Measurements from ENCODE around the gene MORN1.
A peak's percentile ranks its signal among the peaks of the same experiment; 100 is the strongest.

The MORN1 gene

DNA sequence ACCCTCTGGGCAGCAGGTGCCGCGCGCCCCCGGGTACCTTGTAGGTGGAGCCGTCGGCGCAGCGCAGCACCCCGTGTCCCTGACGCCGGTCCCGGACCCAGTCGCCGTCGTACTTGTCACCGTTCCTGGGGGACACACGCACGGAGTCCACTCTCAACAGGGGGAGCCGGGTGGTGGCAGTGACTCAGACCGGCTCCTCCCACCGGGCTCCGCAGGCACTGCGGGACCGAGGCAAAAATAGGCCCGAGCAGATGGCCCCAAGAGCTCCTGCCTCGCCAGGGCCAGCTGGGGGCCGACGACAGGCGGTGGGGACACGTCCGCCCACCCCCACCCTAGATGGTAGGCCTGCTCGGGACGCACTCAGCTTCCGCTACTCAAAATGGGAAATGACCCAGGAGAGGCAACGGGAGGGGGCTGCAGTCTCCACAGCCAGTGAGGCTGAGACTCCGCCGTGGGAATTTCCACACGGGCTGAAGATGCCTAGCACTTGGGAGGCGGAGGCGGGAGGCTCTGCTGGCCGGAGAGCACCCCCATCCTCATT lies 6.3 kb downstream of the MORN1 start:
- no peak for DNase-seq

DNA sequence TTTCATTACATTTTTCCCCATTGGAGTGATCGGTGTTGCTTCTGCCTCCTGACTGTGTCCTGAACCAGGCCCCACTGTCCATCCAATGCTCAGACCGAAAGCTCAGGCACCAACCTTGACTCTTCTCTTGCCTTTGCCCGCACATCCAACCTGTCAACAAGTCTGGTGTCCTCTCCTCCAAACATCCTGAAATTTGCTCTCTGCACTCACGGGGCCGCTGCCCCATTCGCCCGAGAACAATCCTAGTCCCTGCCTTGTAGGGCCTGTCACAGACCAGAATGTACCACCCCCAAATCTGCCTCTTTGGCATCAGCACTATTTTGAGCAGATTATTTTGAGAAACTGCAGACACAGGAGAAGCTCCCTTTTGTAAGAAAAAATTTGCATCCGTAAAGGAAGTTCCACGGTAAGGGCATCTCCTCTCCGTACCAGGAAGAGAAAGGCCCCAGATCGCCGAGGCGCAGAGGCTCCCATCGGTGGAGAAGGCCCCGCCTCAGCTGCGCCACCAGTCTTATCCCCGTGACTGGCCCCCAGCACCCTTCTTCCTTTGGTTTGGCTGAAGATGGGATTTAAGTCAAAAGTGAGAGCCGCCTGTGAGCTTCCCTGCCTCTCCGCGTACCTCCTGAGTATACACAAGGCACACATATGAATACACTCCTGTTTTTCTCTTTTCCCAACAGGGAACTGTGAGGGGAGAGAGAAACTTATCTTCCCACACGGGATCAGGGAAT lies 7.1 kb downstream of the MORN1 start:
- no peak for DNase-seq

GRCh38 chr1:2383576-2383975 lies 7.8 kb downstream of the MORN1 start:
- DNase-seq: no peak

DNA sequence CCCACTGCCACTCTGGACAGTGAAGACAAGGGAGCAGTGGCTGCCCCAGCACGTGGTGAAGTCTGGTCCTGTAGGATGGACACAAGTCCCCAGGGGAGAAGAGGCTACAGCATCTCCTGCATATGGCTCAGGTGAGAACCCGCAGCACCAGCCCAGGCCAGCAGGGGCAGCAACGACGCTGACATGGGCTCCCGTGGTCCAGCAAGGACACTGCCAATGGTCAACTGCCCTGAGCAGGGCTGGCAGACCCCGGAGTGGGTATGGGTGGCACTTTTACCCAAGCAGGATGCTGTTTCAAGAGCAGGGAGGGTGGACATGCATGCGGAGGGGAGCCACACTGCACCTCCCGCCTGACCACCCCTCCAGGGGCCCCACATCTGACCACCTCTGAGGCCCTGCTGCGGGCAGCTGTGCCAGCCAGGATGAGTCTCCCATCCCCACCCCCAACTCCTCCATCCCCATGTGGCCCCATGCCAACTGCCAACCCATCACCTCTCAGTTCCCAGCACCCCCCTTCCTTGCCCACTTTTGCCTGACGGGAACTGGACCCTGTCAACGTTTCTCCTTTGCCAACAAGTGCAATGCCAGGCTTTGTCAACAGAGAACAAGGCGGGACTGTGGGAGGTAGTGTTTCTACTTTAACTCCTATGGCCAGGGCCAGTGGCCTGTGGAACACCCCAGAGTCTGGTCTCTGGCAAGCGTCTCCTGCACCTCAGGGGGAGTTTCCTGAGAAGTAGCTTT lies 8.6 kb downstream of the MORN1 start:
- DNase-seq: no peak

- DNase-seq: peak; percentile 84
These were observed 9.4 kb downstream of the MORN1 start for GRCh38 chr1:2381741-2382620.

GRCh38 chr1:2380816-2381591 lies 10.3 kb downstream of the MORN1 start:
- no peak for DNase-seq

DNA sequence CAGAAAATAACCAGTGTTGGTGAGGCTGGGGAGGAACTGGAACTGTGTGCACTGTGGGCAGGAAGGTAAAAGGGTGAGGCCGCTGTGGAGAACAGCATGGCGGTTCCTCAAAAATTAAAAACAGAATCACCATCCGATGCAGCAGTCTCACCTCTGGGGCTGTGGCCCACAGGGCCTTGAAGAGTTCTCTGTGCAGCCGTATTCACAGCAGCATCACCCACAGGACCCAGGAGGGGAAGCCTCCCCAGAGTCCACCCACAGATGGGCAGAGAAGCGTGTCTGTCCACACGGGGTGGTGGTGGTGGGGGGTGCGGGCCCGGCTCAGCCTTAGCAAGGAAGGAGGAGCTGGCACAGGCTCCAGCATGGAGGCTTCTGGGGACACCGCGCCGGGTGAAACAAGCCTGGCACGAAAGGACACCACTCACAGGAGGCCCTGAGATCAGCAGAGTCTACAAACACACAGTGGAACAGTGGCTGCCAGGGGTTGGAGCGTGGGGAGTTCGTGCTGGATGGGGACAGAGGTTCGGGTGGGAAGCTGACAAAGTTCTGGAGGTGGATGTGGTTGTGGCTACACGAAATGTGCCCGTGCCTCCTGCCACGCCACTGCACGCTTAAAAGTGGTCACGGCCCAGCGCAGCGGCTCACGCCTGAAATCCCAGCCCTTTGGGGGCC lies 11.5 kb downstream of the MORN1 start:
- no peak for DNase-seq

- no peak for DNase-seq
These were observed 12.2 kb downstream of the MORN1 start for GRCh38 chr1:2378956-2379732.

DNA sequence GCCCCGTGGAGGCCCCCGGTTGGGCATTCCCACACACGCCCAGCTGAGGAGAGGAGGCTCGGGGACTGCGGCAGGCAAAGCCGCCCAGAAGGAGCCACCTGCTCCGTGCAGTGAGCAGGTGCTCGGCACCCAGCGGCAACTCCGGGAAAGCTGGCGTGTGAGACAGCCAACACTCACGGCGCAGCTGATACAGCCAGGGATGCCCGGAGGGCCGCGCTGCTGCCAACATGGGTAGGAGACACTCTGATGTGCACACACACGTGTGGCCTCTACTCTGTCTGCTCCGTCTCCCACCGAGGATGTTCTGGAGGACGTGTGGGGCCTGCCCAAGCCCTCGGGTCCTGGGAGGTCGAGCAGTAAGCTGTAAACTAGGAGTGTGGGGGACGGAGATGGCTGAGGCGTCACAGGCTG lies 12.9 kb downstream of the MORN1 start:
- DNase-seq: no peak

- no peak for DNase-seq
These were observed 13.5 kb downstream of the MORN1 start for GRCh38 chr1:2377751-2378440.

DNA sequence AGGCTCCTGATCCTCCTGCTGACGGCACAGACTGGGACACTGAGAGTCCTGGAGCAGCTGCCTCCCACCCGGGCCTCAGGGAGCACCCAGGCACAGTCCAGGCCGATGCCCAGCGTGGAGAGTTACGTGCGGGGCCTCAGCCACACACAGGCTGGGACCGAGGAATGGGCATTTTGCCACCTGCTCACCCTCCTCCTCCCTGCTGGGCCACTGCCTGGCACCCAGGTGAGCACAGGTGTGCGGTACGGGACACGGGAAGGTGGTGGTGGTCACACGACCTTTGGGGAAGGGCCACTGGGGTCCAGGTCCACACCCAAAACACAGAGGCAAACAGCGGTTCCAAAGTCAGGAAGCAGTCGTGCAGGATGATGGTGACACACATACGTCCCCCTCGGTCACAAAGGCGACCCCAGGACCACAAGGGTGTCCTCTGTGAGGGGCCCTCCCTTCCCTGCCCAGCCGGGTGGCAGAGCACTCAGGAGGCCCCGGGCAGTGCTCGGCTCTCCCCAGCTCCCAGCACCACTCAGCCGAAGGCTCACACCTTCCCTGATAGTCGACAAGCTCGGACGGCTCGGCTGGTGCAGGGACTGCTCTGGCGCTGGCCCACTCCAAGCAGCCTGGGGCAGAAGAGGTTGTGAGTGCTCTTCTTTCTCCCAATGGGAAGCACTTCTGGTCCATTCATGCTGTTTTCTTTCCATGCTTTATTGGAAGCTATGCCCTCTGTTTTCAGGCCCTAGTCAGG lies 14.3 kb downstream of the MORN1 start:
- no peak for DNase-seq

DNA sequence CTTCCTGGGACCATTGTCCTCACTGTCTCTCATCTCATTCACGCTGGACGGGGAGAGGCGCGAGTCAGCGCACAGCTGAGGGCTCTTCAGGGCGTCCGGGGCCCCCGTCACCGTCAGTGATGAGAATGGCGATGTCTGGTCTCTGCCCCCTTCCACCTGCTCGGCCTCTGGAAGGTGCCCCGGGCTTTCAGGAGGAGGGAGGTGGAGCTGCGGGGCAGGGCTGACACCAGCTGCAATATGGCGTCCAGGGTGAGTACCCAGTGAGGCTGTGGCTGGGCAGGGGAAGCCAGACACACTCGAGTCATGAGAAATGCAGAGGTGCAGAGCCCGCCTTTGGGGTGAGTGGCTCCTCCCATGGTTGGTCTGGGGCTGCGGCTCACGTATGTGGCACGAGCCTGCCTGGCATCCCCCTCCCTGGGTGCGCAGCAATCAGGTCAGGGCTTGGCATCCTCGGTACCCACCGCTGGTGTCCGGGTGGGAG lies 15.1 kb downstream of the MORN1 start:
- no peak for DNase-seq

GRCh38 chr1:2375923-2376260 lies 15.5 kb downstream of the MORN1 start:
- DNase-seq: no peak

- no peak for DNase-seq
These were observed 16.0 kb downstream of the MORN1 start for GRCh38 chr1:2375246-2375922.

- no peak for DNase-seq
These were observed 16.9 kb downstream of the MORN1 start for GRCh38 chr1:2374252-2375155.

- DNase-seq: no peak
These were observed 17.7 kb downstream of the MORN1 start for GRCh38 chr1:2373551-2374251.
